Activated CD4-positive, alpha-beta T cell treated with anti-CD3 and anti-CD28 coated beads, Interleukin-10, Interleukin-2, amounts not matched to agents 100 ng/mL and 50 ng/mL, durations not matched to agents 16 hours and 8 hours (primary cell): ENCODE results near the gene RRAS.
"Not testable (repeated sequence)": the region's sequence is repeated elsewhere in the genome, so short reads cannot be mapped to it uniquely, and the experiment has no call there.

Experiments used
- DNase-seq: peaks from one replicate; pipeline ENCODE4 v3.0.0-alpha.2; 2020

RRAS gene

GRCh38 chr19:49626226-49626625 is 13.7 kb downstream of the RRAS start:
- DNase-seq: no peak

GRCh38 chr19:49624967-49625910 is 14.7 kb downstream of the RRAS start:
- no peak for DNase-seq

- not testable (repeated sequence) for DNase-seq
Observed at GRCh38 chr19:49617860-49618259, 22.1 kb downstream of the RRAS start.

GRCh38 chr19:49616945-49617344 is 23.0 kb downstream of the RRAS start:
- no peak for DNase-seq

DNA sequence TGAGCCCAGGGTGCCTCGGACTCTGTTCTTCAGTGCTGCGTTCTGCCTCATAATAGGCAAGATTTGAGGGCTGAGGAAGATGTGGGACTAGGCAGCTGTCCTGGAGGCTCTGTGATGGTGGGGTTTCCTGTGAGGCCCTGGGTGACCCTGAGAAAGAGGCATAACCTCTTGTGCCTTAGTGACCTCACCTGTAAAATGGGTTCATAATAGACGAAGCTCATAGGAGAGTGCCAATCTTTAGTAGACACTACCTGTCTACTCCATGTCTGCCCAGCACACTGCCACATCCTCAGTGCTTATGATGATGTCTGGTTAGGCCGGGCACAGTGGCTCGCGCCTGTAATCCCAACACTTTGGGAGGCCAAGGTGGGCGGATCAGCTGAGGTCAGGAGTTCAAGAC is 23.4 kb downstream of the RRAS start:
- DNase-seq: no peak

GRCh38 chr19:49615861-49616260 is 24.1 kb downstream of the RRAS start:
- DNase-seq: no peak

GRCh38 chr19:49614096-49614833 is 25.7 kb downstream of the RRAS start:
- peak; percentile 68 for DNase-seq

DNA sequence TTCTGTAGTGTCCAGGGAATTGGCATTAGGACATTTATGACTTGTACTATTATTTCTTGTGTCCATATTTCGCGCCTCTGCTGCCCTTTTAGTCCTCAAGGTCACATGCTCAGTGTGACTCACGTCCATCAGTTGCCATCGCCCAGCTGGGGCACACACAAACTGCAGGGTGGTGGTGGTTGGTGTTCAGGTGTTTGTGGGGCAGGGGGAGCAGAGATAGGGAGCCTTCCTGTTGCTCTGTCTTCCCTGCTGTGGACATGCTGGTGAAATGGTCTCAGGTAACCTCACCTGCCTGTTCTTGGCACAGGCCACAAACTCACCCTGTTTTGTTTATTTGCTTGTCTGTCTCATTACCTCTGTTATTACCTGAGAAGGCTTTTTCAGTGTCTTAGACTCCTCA is 26.6 kb downstream of the RRAS start:
- DNase-seq: no peak

GRCh38 chr19:49609499-49610092 is 30.3 kb downstream of the RRAS start:
- DNase-seq: no peak

DNA sequence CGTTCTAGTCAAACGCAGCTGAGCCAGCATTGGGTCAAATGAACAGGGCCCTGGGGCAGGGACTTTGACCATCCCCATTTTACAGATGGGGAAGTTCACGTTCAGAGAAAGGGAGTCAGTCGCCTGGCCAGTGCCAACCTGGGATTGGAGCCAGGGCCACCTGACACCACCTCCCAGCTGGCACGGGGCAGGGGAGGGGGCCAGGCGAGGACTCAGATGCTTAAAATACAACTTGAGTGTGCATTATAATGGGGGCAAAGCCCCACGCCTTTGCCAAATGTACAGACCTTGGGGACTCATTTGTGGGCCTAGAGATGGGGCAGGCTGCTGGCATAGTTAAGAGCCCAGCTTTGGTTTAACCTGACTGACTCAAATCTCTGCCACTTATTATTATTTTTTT is 34.3 kb downstream of the RRAS start:
- no peak for DNase-seq

GRCh38 chr19:49602806-49603205 is 37.1 kb downstream of the RRAS start:
- DNase-seq: no peak

GRCh38 chr19:49601482-49602038 is 38.4 kb downstream of the RRAS start:
- DNase-seq: no peak

DNA sequence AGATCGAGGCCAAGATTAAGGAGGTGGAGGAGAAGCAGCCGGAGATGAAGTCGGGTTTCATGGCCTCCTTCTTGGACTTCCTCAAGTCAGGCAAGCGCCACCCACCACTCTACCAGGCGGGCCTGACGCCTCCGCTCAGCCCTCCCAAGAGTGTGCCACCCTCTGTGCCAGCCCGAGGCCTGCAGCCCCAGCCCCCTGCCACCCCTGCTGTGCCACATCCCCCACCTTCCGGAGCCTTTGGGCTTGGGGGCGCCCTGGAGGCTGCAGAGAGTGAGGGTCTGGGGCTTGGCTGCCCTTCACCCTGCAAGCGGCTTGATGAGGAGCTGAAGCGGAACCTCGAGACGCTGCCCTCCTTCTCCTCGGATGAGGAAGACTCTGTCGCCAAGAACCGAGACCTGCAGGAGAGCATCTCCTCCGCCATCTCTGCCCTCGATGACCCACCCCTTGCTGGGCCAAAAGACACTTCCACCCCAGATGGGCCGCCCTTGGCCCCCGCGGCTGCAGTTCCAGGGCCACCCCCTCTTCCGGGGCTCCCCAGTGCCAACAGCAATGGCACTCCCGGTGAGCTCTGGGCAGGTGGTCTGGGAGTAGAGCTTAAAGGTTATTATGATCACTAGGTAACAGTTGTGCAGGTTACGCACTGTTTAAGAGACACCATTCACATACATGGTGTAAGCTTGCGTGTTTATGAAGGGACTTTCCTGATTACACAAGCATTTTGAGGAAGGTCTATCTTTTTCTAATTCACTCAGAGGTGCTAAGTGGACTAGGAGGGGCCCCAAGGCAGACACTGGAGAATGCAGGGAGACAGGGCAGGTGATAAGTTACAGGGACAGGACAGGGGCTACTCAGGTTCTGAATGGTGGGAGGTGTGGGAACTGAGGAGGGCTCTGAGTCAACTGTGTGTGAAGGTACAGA is 40.3 kb downstream of the RRAS start:
- no peak for DNase-seq

DNA sequence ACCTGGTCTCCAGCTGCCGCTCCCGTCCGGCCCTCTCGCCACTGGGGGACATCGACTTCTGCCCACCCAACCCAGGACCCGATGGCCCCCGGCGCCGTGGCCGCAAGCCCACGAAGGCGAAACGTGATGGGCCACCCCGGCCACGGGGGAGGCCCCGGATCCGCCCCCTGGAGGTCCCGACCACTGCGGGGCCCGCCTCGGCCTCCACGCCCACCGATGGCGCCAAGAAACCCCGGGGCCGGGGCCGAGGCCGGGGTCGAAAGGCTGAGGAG is 42.3 kb downstream of the RRAS start:
- DNase-seq: no peak

GRCh38 chr19:49596954-49597702 is 42.8 kb downstream of the RRAS start:
- no peak for DNase-seq

DNA sequence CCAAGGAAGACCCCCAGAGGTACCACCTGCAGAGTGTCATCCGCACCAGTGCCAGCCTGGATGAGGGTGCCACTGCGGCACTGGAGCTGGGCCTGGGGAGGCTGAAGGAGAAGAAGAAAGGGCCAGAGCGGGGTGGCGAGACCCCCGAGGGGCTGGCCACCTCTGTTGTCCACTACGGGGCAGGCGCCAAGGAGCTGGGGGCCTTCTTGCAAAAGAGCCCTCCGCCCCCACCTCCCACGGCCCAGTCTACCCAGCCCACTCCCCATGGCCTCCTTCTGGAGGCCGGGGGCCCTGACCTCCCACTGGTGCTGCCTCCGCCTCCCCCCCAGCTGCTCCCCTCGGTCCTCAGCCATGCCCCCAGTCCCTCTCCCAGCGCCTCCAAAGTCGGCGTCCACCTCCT is 43.5 kb downstream of the RRAS start:
- no peak for DNase-seq

DNA sequence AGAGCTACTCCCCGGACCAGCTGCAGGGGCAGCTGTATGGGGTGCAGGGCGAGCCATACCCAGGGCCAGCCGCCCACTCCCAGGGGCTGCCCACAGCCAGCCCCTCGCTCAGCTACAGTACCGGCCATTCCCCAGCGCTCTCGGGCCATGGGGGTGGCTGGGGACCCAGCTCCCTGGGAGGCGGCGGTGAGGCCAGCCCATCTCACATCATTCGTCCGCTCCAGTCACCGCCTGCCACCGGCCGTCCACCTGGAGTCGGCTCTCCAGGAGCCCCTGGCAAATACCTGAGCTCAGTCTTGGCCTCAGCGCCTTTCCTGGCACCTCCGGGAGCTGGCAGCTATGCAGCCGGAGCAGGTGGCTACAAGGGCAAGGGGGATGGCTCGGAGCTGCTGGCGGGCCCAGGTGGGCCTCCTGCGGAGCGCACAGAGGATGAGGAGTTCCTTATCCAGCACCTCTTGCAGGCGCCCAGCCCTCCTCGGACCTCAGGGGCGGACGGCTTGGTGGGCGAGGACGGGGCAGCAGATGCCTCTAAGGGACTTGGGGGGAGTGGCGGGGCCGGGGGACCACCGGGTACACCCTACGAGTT is 44.0 kb downstream of the RRAS start:
- no peak for DNase-seq

GRCh38 chr19:49594993-49595818 is 44.7 kb downstream of the RRAS start:
- DNase-seq: no peak

GRCh38 chr19:49594157-49594992 is 45.6 kb downstream of the RRAS start:
- DNase-seq: no peak
